Uterus (tissue), 4 donors: ENCODE measurements around the gene PER2. TPM values are rescaled to one million over a fixed set of nuclear protein-coding genes. Genes with fewer than 3 reads are reported as not detected.

Experiments used
- DNase-seq, 2 donors: peaks; one replicate each; pipeline ENCODE4 v3.0.0-alpha.2; 2019 to 2020
- H3K27ac ChIP-seq, 2 donors: fragments of 200-600 bp; sonication (generic); 1 replicate in 1 of 2; 2 replicates in 1 of 2; pipeline ENCODE4 v1.5.1; 2016 to 2018
- H3K27me3 ChIP-seq, 2 donors: fragments of 200-600 bp; sonication (generic); one replicate each; pipeline ENCODE4 v1.5.1; 2018 to 2019; ENCODE audit warnings: control low read depth in 1 of 2
- H3K36me3 ChIP-seq, 2 donors: fragments of 200-600 bp; sonication (generic); one replicate each; pipeline ENCODE4 v1.5.1; 2019; ENCODE audit warnings: control low read depth in 1 of 2
- H3K4me1 ChIP-seq, 2 donors: fragments of 200-600 bp; sonication (generic); one replicate each; pipeline ENCODE4 v1.5.1; 2018 to 2019; ENCODE audit warnings: control low read depth in 1 of 2
- H3K4me3 ChIP-seq, 2 donors: fragments of 200-600 bp; sonication (generic); 1 replicate in 1 of 2; 2 replicates in 1 of 2; pipeline ENCODE4 v1.5.1; 2018 to 2019; ENCODE audit warnings: mild to moderate bottlenecking in 1 of 2
- H3K9me3 ChIP-seq, 2 donors: fragments of 200-600 bp; sonication (generic); one replicate each; pipeline ENCODE4 v1.5.1; 2019; ENCODE audit warnings: control low read depth in 1 of 2
- POLR2A ChIP-seq, 2 donors: fragments of 450-650 bp; IDR thresholded peaks; one replicate each; pipeline ENCODE4 v1.6.1; 2016; ENCODE audit warnings: antibody characterized with exemption in 2 of 2, mild to moderate bottlenecking in 1 of 2, moderate library complexity in 1 of 2
- intact Hi-C: fragments of 100-400 bp; cut with DNase I; formaldehyde crosslinking; loops from one replicate; pipeline ENCODE4 v1.15.1; 2023; ENCODE audit warnings: low total_unique reads
- total RNA-seq, 4 donors: library from RNA; depleted of rRNA in 3 of 4; stranded (reverse); fragments of >200 nt in 3 of 4; gene quantifications; one replicate each; pipeline versions ENCODE4 v1.1.0 to v1.2.4, GENCODE V29; 2014 to 2023
- TF ChIP-seq, protein P1 (sequence below), 4 experiments: fragments of 200-600 bp in 2 of 4; fragments of 450-650 bp in 2 of 4; sonication (generic) in 2 of 4; IDR thresholded peaks; one replicate each; pipeline ENCODE4 v1.5.1; 2016 to 2019; ENCODE audit warnings: antibody characterized with exemption in 4 of 4, mild to moderate bottlenecking in 2 of 4, moderate library complexity in 1 of 4
- donor health status: DM: yes; HTN: yes; CAD: no.

The PER2 gene
- total RNA-seq, 4 donors from 2014 or later: 2.9 to 40.9 (median 19.9) TPM

DNA sequence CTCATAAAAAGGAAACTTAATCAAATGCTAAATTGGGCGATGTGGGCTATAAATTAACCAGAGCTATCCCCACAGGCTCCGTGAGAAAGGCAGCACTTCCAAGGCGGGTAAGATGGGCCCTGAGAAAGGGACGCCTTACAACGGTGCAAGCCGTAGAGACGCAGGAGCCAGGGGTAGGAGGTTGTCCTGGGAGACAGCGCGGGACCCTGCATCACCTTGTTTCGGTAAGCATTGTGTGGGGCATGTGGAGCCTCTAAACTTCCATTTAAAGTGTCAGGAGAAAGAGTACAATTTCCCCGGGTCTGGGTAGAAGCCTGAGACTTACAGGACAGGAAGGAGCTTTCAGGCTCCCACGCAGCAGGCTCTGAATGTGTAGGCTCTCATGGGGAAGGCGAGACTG, 1.2 kb upstream of the PER2 start:
- TF ChIP-seq, protein P1, sequence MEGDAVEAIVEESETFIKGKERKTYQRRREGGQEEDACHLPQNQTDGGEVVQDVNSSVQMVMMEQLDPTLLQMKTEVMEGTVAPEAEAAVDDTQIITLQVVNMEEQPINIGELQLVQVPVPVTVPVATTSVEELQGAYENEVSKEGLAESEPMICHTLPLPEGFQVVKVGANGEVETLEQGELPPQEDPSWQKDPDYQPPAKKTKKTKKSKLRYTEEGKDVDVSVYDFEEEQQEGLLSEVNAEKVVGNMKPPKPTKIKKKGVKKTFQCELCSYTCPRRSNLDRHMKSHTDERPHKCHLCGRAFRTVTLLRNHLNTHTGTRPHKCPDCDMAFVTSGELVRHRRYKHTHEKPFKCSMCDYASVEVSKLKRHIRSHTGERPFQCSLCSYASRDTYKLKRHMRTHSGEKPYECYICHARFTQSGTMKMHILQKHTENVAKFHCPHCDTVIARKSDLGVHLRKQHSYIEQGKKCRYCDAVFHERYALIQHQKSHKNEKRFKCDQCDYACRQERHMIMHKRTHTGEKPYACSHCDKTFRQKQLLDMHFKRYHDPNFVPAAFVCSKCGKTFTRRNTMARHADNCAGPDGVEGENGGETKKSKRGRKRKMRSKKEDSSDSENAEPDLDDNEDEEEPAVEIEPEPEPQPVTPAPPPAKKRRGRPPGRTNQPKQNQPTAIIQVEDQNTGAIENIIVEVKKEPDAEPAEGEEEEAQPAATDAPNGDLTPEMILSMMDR (IDR thresholded peaks at IDR 0.05): no peak
- TF ChIP-seq POLR2A (IDR thresholded peaks at IDR 0.05): no peak
- no peaks in the 10 kb centered on the region for H3K27me3 ChIP-seq
- DNase-seq: no peak
- intact Hi-C loops: no loop called here
- H3K36me3 ChIP-seq: no peaks in the 10 kb centered on the region
- H3K4me3 ChIP-seq: peak overlapping the region in 1 of 2 donors; percentile 85
- H3K4me1 ChIP-seq: peaks cover 12 to 13% of the 10 kb centered on the region in 2 donors
- peak overlapping the region; percentile 67 to 96 for H3K27ac ChIP-seq
- H3K9me3 ChIP-seq: no peaks in the 10 kb centered on the region

DNA sequence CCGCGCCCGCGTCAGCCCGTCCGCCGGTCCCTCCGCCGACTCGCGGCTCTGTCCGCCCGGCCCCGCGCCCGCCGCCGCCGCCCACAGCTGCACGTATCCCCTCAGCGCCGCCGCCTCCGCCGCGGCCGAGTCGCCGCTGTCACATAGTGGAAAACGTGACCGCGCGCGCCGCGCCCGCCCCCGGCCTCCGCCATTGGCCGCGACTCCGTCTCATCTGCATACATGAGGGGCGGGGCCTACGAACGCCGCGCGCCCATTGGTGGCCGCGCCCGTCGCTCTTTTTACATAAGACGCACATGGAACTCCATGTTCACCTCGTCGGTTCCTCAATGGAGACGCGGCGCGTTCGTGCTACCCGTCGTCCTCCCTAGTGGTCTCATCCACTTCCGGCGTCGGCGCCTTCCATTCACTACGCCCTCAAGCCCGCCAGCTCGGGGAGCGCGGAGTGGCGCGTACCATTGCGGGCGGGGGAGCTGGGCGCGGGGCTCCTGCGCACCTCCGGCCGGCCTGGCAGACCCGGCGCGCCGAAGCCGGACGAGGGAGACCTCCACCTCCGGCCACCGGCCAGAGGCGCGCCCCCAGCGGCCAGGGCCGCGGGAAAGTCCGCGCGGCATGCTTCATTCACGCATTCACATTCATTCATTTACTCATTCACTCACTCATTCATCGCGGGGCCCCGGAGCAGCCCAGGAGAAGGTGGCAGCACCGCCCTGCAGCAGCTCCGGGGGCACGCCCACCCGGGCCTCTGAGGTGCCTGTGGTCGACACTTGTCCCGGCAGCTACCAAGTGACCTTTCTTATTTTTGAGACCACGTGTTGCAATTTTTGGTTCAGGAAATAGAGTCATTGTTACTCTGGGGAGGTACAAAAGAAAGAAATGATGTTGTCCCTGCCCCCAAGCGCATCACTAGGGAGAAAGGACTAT, 502 bp upstream of the PER2 start:
- Histone ChIP-seq H3K9me3 (no peaks in the 10 kb centered on the region), H3K27me3 (no peaks in the 10 kb centered on the region), H3K4me1 (peaks cover 12 to 13% of the 10 kb centered on the region in 2 donors), H3K4me3 (peak overlapping the region; percentile 59 to 85), H3K36me3 (no peaks in the 10 kb centered on the region), H3K27ac (peak overlapping the region; percentile 87 to 96)
- DNase-seq: peak; percentile 99
- intact Hi-C loops: no loop called here
- TF ChIP-seq POLR2A (IDR thresholded peaks at IDR 0.05): peak; percentile 81 to 98
- TF ChIP-seq, protein P1 (IDR thresholded peaks at IDR 0.05): peak in 3 of 4 experiments; percentile 42 to 54 (median 50)

DNA sequence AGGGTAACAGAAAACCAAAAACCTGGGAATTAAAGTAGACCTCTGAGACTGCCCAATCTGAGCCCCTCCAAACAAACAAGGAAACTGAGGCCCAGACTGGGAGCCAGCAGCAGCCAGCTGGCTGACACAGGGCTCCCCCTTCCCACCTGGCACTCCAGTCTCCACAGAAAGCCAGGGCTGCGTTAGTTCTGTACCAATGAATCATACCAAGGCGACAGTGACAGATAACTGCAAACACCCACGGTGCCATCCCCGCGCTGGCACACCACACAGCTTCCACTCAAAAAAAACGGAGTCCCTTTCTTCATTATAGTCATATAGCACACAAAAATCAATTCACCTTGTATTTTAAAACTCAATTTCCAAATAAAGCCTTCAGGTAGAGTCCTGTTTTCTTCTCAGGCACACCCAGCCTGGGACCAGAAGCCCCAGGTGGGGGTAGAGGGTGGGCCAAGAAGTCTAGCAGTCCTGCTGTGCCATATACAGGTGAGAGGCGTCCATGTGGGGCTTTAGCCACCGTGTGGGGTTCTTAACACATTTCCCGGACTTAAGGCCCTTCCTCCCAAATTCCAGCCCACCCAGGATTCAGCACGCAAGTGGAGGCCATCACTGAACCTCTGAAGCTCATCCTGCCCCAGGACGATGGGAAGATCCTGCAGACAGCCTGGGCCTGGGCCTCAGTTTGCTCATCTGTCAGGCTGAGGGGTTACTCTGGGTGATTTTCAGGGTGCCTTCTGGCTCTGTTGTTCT, 1.2 kb downstream of the PER2 start:
- peak overlapping the region; percentile 59 to 85 for H3K4me3 ChIP-seq
- peak overlapping the region; percentile 87 to 96 for H3K27ac ChIP-seq
- no peak for TF ChIP-seq POLR2A (IDR thresholded peaks at IDR 0.05)
- TF ChIP-seq, protein P1 (IDR thresholded peaks at IDR 0.05): no peak
- no peaks in the 10 kb centered on the region for H3K36me3 ChIP-seq
- H3K27me3 ChIP-seq: no peaks in the 10 kb centered on the region
- DNase-seq: no peak
- intact Hi-C loops: no loop called here
- H3K9me3 ChIP-seq: no peaks in the 10 kb centered on the region
- peaks cover 12 to 13% of the 10 kb centered on the region in 2 donors for H3K4me1 ChIP-seq

DNA sequence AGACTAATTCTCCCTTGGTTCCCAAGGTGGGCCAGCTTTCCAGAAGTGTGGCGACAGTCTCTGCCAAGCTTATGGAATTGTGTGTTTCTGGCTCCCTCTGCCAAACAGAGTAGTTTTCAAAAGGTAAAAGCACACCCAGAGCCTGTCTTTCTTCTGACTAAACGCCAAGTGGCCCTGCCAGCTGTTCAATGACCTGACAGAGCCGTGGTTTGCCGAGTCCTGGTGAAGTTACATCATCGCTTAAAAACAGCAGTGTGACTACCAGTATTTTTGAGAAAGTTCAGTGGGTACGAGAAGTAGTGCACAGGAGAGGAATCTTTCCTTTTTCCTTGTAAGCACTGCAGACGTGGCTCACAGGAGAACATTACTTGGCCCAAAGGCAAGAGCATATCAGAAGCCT, 1.9 kb downstream of the PER2 start:
- Histone ChIP-seq H3K36me3 (no peaks in the 10 kb centered on the region), H3K27me3 (no peaks in the 10 kb centered on the region), H3K9me3 (no peaks in the 10 kb centered on the region), H3K4me3 (peak overlapping the region in 1 of 2 donors; percentile 85), H3K4me1 (peaks cover 12 to 13% of the 10 kb centered on the region in 2 donors), H3K27ac (peak overlapping the region; percentile 87 to 96)
- DNase-seq: peak; percentile 70
- peak; percentile 15 to 47 for TF ChIP-seq POLR2A (IDR thresholded peaks at IDR 0.05)
- TF ChIP-seq, protein P1 (IDR thresholded peaks at IDR 0.05): peak in 1 of 4 experiments; percentile 9
- intact Hi-C loops: no loop called here
